ENCODE measurements around the gene PAOX.

Gene PAOX

DNA sequence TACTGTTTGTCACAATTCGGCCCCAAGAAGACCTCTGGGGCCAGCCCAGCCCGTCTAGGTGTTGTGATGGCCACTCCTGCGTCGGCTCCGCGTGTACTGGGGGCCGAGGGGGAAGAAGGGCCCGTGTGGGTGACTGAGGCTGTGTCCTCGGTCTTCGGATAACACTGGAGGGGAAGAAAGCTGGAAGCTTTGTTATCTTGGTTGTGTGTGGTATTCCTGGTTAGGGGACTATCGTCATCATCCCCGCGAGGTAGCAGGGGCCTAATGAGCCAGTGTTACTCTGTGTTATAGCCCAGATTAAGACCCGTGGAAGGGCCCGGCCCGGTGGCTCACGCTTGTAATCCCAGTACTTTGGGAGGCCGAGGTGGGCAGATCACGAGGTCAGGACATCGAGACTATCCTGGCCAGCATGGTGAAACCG, 15.7 kb downstream of the PAOX start:
- TF ChIP-seq GATA2 (IDR thresholded peaks at IDR 0.05; ENCODE audit: low read depth, low read length) (no peak), GATA3 (IDR thresholded peaks at IDR 0.05; ENCODE audit: low read depth, low read length) (no peak)

- TF ChIP-seq GATA3 (IDR thresholded peaks at IDR 0.05; ENCODE audit: low read depth, low read length) (no peak), GATA2 (IDR thresholded peaks at IDR 0.05; ENCODE audit: low read depth, low read length) (no peak)
Observed at GRCh38 chr10:133396035-133396624, 17.1 kb downstream of the PAOX start.

DNA sequence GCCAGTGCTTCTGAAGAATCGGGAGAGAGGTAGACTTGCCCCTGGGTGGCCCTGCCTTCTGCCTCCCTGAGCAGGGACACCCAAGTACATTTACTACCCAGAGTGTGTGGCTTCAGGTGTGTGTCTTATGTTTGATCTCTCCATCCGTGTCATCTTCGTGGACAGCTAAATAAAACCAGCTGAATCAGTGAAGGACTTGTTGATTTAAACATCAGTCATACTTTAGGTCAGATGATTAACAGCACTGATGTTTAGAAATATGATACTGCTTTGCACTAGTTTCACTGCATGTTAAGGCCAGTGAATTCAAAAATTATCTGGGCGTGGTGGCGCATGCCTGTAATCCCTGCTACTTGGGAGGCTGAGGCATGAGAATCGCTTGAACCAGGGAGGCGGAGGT, 18.9 kb downstream of the PAOX start:
- TF ChIP-seq GATA3 (IDR thresholded peaks at IDR 0.05; ENCODE audit: low read depth, low read length), result no peak
- no peak for TF ChIP-seq GATA2 (IDR thresholded peaks at IDR 0.05; ENCODE audit: low read depth, low read length)

DNA sequence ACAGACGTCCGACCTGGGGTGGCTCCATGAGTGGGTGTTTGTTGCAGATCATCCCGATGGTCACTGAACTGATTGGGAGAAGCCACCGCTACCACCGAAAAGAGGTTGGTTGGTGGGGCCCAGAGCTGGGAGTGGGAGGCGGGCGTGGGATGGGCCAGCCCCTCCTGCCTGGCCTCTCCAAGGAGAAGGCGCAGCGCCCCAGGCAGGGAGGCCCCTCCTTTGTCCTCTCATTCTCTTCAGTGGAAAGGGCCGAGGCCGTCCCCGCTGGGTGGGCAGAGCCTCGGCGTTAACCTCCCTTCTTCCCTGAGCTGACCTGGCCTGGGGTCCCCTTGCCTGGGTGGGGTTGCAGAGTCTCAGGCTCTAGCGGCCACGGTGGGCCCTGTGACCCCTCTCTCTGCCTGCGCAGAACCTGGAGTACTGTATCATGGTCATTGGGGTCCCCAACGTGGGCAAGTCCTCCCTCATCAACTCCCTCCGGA, 20.1 kb downstream of the PAOX start:
- TF ChIP-seq GATA3 (IDR thresholded peaks at IDR 0.05; ENCODE audit: low read depth, low read length), result no peak
- no peak for TF ChIP-seq GATA2 (IDR thresholded peaks at IDR 0.05; ENCODE audit: low read depth, low read length)

- TF ChIP-seq GATA3 (IDR thresholded peaks at IDR 0.05; ENCODE audit: low read depth, low read length) (no peak), GATA2 (IDR thresholded peaks at IDR 0.05; ENCODE audit: low read depth, low read length) (no peak)
Observed at GRCh38 chr10:133400624-133401424, 21.8 kb downstream of the PAOX start.

- TF ChIP-seq GATA2 (IDR thresholded peaks at IDR 0.05; ENCODE audit: low read depth, low read length), result no peak
- no peak for TF ChIP-seq GATA3 (IDR thresholded peaks at IDR 0.05; ENCODE audit: low read depth, low read length)
Observed at GRCh38 chr10:133401500-133401899, 22.4 kb downstream of the PAOX start.

DNA sequence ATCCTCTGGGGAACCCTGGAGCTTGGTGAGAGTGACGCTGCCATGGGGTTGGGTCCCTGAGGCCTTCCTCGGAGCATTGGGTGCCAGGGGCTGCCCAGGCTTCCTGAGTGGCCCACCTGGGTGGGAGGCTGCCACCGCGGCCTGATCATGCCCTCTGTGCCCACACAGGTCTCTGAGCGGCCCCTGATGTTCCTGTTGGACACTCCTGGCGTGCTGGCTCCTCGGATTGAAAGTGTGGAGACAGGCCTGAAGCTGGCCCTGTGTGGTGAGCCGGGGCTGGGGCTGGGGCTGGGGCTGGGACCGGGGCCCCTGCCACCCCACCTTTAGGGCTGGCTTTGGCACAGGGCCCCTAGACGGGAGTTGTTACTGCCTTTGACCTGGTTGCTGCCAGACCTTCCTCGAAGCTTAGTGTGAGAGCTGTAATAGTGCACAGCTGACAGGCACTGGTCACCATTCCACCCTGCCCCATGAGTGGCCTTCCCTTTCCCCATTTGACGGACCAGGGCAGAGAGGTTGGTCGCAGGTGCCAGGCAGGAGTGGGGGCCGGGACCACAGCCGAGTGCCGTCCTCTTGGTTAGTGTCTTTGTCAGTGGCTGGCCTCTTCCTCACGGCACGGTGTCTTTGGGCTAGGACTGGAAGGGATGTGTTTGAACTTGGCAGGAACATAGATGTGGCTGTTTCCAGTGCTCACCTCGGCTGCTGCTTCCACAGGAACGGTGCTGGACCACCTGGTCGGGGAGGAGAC, 23.1 kb downstream of the PAOX start:
- TF ChIP-seq GATA3 (IDR thresholded peaks at IDR 0.05; ENCODE audit: low read depth, low read length) (no peak), GATA2 (IDR thresholded peaks at IDR 0.05; ENCODE audit: low read depth, low read length) (no peak)

- no peak for TF ChIP-seq GATA3 (IDR thresholded peaks at IDR 0.05; ENCODE audit: low read depth, low read length)
- TF ChIP-seq GATA2 (IDR thresholded peaks at IDR 0.05; ENCODE audit: low read depth, low read length), result no peak
Observed at GRCh38 chr10:133403359-133403758, 24.3 kb downstream of the PAOX start.

- TF ChIP-seq GATA2 (IDR thresholded peaks at IDR 0.05; ENCODE audit: low read depth, low read length) (no peak), GATA3 (IDR thresholded peaks at IDR 0.05; ENCODE audit: low read depth, low read length) (no peak)
Observed at GRCh38 chr10:133403784-133404183, 24.7 kb downstream of the PAOX start.

DNA sequence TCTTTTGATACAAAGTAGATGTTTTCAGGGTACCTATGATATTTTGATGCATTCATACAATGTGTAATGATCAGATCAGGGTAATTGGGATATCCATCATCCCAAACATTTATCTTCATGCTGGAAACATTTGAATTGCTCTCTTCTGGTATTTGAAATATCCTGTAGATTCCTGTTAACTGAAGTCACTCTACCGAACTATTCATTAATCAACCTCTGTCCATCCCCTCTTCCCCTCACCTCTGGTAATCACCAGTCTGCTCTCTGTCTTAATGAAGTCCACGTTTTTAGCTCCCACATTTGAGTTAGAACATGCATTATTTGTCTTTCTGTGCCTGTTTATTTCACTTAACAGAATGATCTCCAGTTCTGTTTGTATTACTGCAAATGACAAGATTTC, 26.2 kb downstream of the PAOX start:
- TF ChIP-seq GATA3 (IDR thresholded peaks at IDR 0.05; ENCODE audit: low read depth, low read length) (no peak), GATA2 (IDR thresholded peaks at IDR 0.05; ENCODE audit: low read depth, low read length) (no peak)

DNA sequence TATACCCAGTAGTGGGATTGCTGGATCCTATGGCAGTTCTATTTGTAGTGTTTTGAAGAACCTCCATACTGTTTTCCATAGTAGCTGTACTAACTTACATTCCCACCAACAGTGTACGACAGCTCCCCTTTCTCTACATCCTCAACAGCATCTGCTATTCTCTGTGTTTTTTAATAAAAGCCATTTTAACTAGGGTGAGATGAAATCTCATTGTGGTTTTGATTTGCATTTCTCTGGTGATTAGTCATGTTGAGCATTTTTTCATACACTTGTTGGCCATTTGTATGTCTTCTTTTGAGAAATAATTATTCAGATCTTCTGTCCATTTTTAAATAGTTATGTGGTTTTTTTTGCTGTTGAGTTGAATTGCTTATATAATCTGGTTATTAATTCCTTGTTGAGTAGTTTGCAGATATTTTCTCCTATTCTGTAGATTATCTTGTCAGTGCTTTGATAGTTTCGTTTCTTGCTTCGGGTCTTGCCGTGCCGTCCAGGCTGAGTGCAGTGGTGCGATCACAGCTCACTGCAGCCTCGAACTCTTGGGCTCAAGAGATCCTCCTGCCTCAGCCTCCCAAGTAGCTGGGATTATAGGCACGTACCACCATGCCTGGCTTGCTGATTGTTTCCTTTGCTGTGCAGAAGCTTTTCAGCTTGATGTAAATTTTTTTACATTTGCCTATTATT, 26.9 kb downstream of the PAOX start:
- TF ChIP-seq GATA2 (IDR thresholded peaks at IDR 0.05; ENCODE audit: low read depth, low read length) (no peak), GATA3 (IDR thresholded peaks at IDR 0.05; ENCODE audit: low read depth, low read length) (no peak)

GRCh38 chr10:133411523-133412380, 32.7 kb downstream of the PAOX start:
- TF ChIP-seq GATA3 (IDR thresholded peaks at IDR 0.05; ENCODE audit: low read depth, low read length) (no peak), GATA2 (IDR thresholded peaks at IDR 0.05; ENCODE audit: low read depth, low read length) (no peak)

- no peak for TF ChIP-seq GATA2 (IDR thresholded peaks at IDR 0.05; ENCODE audit: low read depth, low read length)
- TF ChIP-seq GATA3 (IDR thresholded peaks at IDR 0.05; ENCODE audit: low read depth, low read length), result no peak
Observed at GRCh38 chr10:133412381-133412711, 33.3 kb downstream of the PAOX start.

All from SH-SY5Y (cell line).